Testis (tissue), 3 donors: ENCODE measurements around the gene FLNB. TPM values are rescaled to one million over a fixed set of nuclear protein-coding genes. Genes with fewer than 3 reads are reported as not detected.

Source experiments
- DNase-seq: peaks from one replicate; pipeline ENCODE4 v3.0.0-alpha.2; 2019
- H3K27ac ChIP-seq, 2 donors: fragments of 200-600 bp; sonication (generic); one replicate each; pipeline ENCODE4 v1.5.1; 2019
- H3K27me3 ChIP-seq: fragments of 200-600 bp; sonication (generic); one replicate; pipeline ENCODE4 v1.5.1; 2019
- H3K36me3 ChIP-seq: fragments of 200-600 bp; sonication (generic); one replicate; pipeline ENCODE4 v1.5.1; 2017; ENCODE audit warnings: low read depth; ENCODE audit errors: missing control alignments
- H3K4me1 ChIP-seq: fragments of 200-600 bp; sonication (generic); one replicate; pipeline ENCODE4 v1.5.1; 2019
- H3K4me3 ChIP-seq, 2 donors: fragments of 200-600 bp; sonication (generic); one replicate each; pipeline ENCODE4 v1.5.1; 2017 to 2019
- H3K9me3 ChIP-seq: fragments of 200-600 bp; sonication (generic); one replicate; pipeline ENCODE4 v1.5.1; 2017
- POLR2A ChIP-seq: fragments of 450-650 bp; IDR thresholded peaks from one replicate; pipeline ENCODE4 v1.6.1; 2017; ENCODE audit warnings: antibody characterized with exemption, mild to moderate bottlenecking, moderate library complexity
- WGBS, 2 donors: methylation state at CpG; one replicate each; pipeline ENCODE4 v1.1.5; 2018; 5-methylcytosine and 5-hydroxymethylcytosine counted together
- intact Hi-C: fragments of 100-400 bp; cut with DNase I; formaldehyde crosslinking; loops from one replicate; pipeline ENCODE4 v1.15.1; 2023; ENCODE audit warnings: low total_unique reads
- polyA plus RNA-seq: library from polyadenylated mRNA; stranded (reverse); fragments of 350-450 nt; fragmentation: Illumina TruSeq; extraction: RNeasy Lipid Tissue Mini Kit (QIAGEN cat#74804); gene quantifications from one replicate; pipeline ENCODE4 v1.2.3, GENCODE V29; 2014; ENCODE audit warnings: low read depth, low replicate concordance; ENCODE audit not compliant: insufficient read depth
- total RNA-seq, 2 donors: library from RNA; depleted of rRNA; stranded (reverse); fragments of >200 nt; gene quantifications; one replicate each; pipeline ENCODE4 v1.2.3, GENCODE V29; 2016
- TF ChIP-seq, protein P1 (sequence below), 3 experiments: fragments of 450-650 bp in 2 of 3; fragments of 200-600 bp in 1 of 3; sonication (generic) in 1 of 3; IDR thresholded peaks; one replicate each; pipeline ENCODE4 v1.5.1; 2016 to 2019; ENCODE audit warnings: antibody characterized with exemption in 3 of 3, mild to moderate bottlenecking in 2 of 3, moderate library complexity in 1 of 3

The FLNB gene
- total and polyA plus RNA-seq, 3 donors from 2014 or later = 105 to 199 (median 166) TPM

DNA sequence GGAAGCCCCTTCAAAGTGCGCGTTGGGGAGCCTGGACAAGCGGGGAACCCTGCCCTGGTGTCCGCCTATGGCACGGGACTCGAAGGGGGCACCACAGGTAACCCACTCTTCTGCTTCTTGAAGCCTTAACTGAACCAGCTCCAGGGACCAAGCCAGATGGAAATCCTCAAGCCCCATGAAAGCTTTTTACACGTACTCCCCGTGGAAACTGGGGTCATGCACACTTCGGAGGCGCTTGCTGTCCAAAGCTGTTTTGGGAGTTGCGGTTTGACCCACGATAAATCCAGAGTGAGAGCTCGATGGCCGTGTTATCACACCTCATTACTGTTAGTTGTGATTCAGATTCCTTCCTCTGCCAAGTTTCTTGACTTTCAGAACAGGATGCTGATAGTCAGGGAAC is 155.0 kb downstream of the FLNB start:
- Histone ChIP-seq H3K27me3 (no peaks in the 10 kb centered on the region), H3K4me3 (no peak overlapping the region), H3K27ac (peak overlapping the region in 1 of 2 donors; percentile 12), H3K4me1 (peaks cover 46% of the 10 kb centered on the region), H3K36me3 (no peaks in the 10 kb centered on the region), H3K9me3 (no peaks in the 10 kb centered on the region)
- 48 to 67% methylated on average over 14 of the region's 14 CpGs for WGBS, 2 donors
- intact Hi-C loops = loop anchor here (10.0 kb wide), 1 partner anchor 148 kb away; no protein-coding TSS in a partner anchor
- no peak for TF ChIP-seq POLR2A
- TF ChIP-seq, protein P1, sequence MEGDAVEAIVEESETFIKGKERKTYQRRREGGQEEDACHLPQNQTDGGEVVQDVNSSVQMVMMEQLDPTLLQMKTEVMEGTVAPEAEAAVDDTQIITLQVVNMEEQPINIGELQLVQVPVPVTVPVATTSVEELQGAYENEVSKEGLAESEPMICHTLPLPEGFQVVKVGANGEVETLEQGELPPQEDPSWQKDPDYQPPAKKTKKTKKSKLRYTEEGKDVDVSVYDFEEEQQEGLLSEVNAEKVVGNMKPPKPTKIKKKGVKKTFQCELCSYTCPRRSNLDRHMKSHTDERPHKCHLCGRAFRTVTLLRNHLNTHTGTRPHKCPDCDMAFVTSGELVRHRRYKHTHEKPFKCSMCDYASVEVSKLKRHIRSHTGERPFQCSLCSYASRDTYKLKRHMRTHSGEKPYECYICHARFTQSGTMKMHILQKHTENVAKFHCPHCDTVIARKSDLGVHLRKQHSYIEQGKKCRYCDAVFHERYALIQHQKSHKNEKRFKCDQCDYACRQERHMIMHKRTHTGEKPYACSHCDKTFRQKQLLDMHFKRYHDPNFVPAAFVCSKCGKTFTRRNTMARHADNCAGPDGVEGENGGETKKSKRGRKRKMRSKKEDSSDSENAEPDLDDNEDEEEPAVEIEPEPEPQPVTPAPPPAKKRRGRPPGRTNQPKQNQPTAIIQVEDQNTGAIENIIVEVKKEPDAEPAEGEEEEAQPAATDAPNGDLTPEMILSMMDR (IDR thresholded peaks at IDR 0.05) = no peak
- DNase-seq = peak; percentile 76

DNA sequence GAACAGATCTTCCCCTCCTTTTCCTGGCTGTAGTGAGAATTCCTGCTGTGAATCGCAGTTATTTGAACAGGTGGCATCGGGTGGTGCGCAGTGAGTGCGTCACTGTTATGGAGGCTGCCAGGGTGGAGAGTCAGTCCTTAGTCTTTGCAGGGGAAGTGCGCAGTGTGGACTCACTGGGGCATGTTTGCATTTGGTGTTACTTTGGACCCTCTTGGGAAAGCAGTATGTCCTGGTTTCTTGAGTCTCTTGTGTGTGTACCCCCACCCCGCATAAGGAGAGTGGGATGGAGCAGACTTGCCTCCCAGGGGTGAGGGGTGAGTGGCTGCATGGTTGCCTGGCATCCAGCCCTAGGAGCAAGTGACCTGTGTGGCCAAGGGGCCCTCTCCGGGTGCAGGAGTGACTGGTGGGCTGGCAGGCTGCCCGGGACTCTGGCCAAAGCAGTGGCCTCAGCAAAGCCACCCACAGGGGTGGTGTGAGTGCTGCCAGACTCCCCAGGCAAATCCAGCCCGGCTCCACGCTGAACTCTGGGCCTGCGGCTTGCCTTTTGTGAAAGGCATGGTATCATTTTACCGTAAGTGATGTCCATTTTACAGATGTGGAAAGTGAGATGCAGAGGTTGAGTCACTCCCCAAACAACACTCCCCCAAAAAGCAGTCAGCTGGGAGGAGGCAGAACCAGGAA is 156.1 kb downstream of the FLNB start:
- WGBS, 2 donors = 48 to 53% methylated on average over 12 of the region's 12 CpGs

DNA sequence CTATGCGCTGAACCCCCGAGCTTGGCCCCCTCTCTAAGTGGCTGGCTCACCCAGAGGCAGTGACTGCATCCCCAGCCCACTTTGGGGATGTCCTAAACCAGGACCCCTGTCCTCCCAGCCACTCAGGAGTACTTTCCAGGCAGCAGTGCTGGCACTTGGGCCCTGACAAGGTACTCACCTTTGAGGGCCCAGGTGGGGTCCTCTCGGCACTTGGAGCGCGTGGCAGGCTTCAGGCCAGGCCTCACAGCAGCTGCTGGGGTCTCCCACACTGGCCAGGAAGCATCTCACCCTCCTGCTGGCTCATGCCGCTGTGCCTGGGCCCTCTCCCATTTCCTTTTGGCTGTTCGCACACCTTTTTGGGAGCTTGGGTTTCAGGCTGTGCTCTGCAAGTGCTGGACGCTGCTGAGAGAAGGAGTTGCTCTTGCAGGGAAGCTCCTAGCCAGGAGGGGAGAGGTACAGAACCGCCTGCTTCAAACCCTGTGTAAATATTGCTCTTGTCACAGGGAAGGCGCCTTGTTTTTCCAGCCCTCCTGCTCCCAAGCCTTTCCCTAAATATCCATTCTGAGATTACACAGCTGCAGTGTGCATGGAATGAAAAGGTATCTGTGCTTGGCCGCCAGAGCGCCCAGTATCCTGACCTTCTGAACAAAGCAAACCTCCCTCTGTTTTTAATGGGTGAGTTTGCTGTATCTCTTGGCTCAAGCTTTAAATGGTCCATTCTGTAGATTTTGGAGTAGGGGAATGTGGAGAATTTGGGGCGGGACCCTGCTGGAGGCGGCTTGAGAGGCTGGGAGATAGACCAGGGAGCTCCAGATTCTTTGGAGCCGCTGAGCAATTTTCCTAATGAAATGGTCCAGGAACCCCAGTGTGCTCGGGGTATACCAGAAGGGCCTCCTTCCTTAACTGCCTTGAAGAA is 156.9 kb downstream of the FLNB start:
- Histone ChIP-seq H3K4me1 (peaks cover 46% of the 10 kb centered on the region), H3K4me3 (no peak overlapping the region), H3K27ac (peak overlapping the region; percentile 21 to 68), H3K27me3 (no peaks in the 10 kb centered on the region), H3K9me3 (no peaks in the 10 kb centered on the region), H3K36me3 (no peaks in the 10 kb centered on the region)
- WGBS, 2 donors = 52 to 55% methylated on average over 13 to 16 of the region's 16 CpGs
- intact Hi-C loops = loop anchor here (10.0 kb wide), 1 partner anchor 150 kb away; no protein-coding TSS in a partner anchor
- no peak for DNase-seq
- TF ChIP-seq, protein P1 (IDR thresholded peaks at IDR 0.05) = no peak
- TF ChIP-seq POLR2A = no peak

More for the DNA sequence above, 156.1 kb downstream of the FLNB start:
- Histone ChIP-seq H3K27me3 (no peaks in the 10 kb centered on the region), H3K4me1 (peaks cover 46% of the 10 kb centered on the region), H3K36me3 (no peaks in the 10 kb centered on the region), H3K4me3 (no peak overlapping the region), H3K27ac (peak overlapping the region; percentile 21 to 68), H3K9me3 (no peaks in the 10 kb centered on the region)
- intact Hi-C loops = loop anchor here (10.0 kb wide), 1 partner anchor 150 kb away; no protein-coding TSS in a partner anchor
- DNase-seq = peak; percentile 84
- TF ChIP-seq, protein P1 (IDR thresholded peaks at IDR 0.05) = no peak
- TF ChIP-seq POLR2A = no peak

DNA sequence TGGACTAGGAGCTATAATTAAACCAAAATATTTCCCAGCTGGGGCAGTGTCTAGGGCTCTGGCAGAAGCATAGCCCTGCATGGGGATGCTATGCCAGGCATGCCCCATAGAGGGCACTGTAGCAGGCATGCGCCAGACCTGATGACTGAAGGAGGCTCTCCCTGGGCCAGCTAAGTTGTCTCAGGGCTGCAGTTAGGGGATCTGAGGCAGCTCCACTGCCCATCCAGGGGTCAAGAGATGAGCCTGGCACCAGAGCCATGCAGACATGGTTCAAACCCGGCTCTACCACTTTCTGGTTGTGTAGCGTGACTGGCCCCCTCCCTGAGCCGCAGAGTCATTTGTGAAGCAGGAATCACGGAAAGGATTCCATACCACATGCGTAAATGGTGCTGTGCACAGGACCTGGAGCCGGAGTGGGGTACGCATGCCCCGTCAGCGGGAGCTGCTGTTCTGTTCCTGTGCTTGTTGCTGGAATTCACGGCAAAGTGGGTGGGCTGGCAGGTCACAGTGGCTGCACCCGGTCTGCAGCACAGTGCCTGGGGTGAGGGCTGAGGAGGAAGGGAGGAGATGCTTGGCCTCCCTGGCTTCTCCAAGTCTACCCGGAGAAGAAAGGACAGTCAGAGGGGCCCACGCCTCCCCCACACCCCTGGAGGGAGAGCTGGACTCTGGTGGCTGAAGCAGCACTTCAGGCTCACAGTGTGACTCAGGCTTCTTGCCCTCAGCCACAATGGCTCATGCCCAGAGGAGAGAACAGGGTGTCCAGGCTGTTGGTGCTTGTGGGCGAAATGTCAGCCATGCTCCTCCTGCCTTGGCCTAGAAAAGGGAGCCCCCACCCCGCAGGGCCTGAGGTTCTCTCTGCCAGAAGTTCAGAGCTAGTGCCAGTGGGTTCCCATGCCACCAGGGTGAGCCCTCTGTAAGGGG is 159.5 kb downstream of the FLNB start:
- Histone ChIP-seq H3K9me3 (no peaks in the 10 kb centered on the region), H3K27me3 (no peaks in the 10 kb centered on the region), H3K36me3 (no peaks in the 10 kb centered on the region), H3K4me3 (no peak overlapping the region), H3K27ac (peak overlapping the region; percentile 50 to 64), H3K4me1 (peaks cover 46% of the 10 kb centered on the region)
- peak; percentile 81 for DNase-seq
- intact Hi-C loops = loop anchor here (10.0 kb wide), 1 partner anchor 153 kb away; no protein-coding TSS in a partner anchor
- 36 to 66% methylated on average over 7 to 15 of the region's 16 CpGs for WGBS, 2 donors
- TF ChIP-seq, protein P1 (IDR thresholded peaks at IDR 0.05) = peak; percentile 65 to 87 (median 69)
- no peak for TF ChIP-seq POLR2A
